Osteoblast (primary cell): ENCODE measurements around the gene LENG8. TPM values are rescaled to one million over a fixed set of nuclear protein-coding genes. Genes with fewer than 3 reads are reported as not detected.

Experiments
- DNase-seq: peaks from one replicate; pipeline ENCODE4 v3.0.0; 2011; ENCODE audit warnings: low spot score, mixed read lengths; ENCODE audit not compliant: insufficient read length; ENCODE audit errors: missing footprints
- H2AFZ ChIP-seq: 2 replicates; pipeline ENCODE4 v1.6.0; 2011; ENCODE audit warnings: mild to moderate bottlenecking, low read length
- H3K27ac ChIP-seq: 2 replicates; pipeline ENCODE4 v1.5.1; 2011; ENCODE audit warnings: mild to moderate bottlenecking, low read depth, low read length, moderate library complexity
- H3K27me3 ChIP-seq: 2 replicates; pipeline ENCODE4 v1.6.0; 2012; ENCODE audit warnings: mild to moderate bottlenecking, control low read depth, inconsistent platforms, low read length, moderate library complexity; ENCODE audit not compliant: insufficient read depth
- H3K36me3 ChIP-seq: 2 replicates; pipeline ENCODE4 v1.5.1; 2011; ENCODE audit warnings: mild to moderate bottlenecking, low read length, control low read depth, moderate library complexity; ENCODE audit not compliant: insufficient read depth
- H3K4me1 ChIP-seq: 2 replicates; pipeline ENCODE4 v1.5.1; 2011; ENCODE audit warnings: mild to moderate bottlenecking, low read length, control low read depth, moderate library complexity; ENCODE audit not compliant: insufficient read depth
- H3K4me2 ChIP-seq: 2 replicates; pipeline ENCODE4 v1.6.0; 2011; ENCODE audit warnings: mild to moderate bottlenecking, low read length; ENCODE audit not compliant: insufficient read depth
- H3K4me3 ChIP-seq: fragments of 200-600 bp; sonication (generic); 3 replicates; pipeline ENCODE4 v1.5.1; 2012; ENCODE audit warnings: mild to moderate bottlenecking, low read length, inconsistent platforms; ENCODE audit not compliant: insufficient read depth
- H3K79me2 ChIP-seq: 2 replicates; pipeline ENCODE4 v1.6.0; 2012; ENCODE audit warnings: mild to moderate bottlenecking, low read length, control low read depth, inconsistent platforms; ENCODE audit not compliant: insufficient read depth
- H3K9me3 ChIP-seq: 2 replicates; pipeline ENCODE4 v1.5.1; 2011; ENCODE audit warnings: low read depth, low read length, control low read depth
- H4K20me1 ChIP-seq: 2 replicates; pipeline ENCODE4 v1.6.0; 2012; ENCODE audit warnings: mild to moderate bottlenecking, low read length, control low read depth; ENCODE audit not compliant: insufficient read depth
- CTCF ChIP-seq: IDR thresholded peaks from 2 replicates; pipeline ENCODE4 v1.5.1; 2011; ENCODE audit warnings: mild to moderate bottlenecking, low read depth, low read length, moderate library complexity; ENCODE audit errors: extremely low read depth
- total RNA-seq: library from RNA; depleted of rRNA; stranded (reverse); fragments of >200 nt; gene quantifications from 2 replicates; pipeline ENCODE4 v1.2.3, GENCODE V29; 2012

The LENG8 gene
- total RNA-seq, 1 donor: 42.3 TPM

- no peak overlapping the region for H3K4me2 ChIP-seq
- peak; percentile 54 for DNase-seq
- H3K79me2 ChIP-seq: no peaks in the 10 kb centered on the region
- H3K27me3 ChIP-seq: peaks cover 55% of the 10 kb centered on the region
- no peak overlapping the region for H3K4me3 ChIP-seq
- no peaks in the 10 kb centered on the region for H4K20me1 ChIP-seq
- H3K9me3 ChIP-seq: no peaks in the 10 kb centered on the region
- H3K4me1 ChIP-seq: peaks cover 3% of the 10 kb centered on the region
- H3K27ac ChIP-seq: no peak overlapping the region
- TF ChIP-seq CTCF: no peak
- H3K36me3 ChIP-seq: no peaks in the 10 kb centered on the region
- no peak overlapping the region for H2AFZ ChIP-seq
Measured at GRCh38 chr19:54416695-54417491, 32.1 kb upstream of the LENG8 start.

DNA sequence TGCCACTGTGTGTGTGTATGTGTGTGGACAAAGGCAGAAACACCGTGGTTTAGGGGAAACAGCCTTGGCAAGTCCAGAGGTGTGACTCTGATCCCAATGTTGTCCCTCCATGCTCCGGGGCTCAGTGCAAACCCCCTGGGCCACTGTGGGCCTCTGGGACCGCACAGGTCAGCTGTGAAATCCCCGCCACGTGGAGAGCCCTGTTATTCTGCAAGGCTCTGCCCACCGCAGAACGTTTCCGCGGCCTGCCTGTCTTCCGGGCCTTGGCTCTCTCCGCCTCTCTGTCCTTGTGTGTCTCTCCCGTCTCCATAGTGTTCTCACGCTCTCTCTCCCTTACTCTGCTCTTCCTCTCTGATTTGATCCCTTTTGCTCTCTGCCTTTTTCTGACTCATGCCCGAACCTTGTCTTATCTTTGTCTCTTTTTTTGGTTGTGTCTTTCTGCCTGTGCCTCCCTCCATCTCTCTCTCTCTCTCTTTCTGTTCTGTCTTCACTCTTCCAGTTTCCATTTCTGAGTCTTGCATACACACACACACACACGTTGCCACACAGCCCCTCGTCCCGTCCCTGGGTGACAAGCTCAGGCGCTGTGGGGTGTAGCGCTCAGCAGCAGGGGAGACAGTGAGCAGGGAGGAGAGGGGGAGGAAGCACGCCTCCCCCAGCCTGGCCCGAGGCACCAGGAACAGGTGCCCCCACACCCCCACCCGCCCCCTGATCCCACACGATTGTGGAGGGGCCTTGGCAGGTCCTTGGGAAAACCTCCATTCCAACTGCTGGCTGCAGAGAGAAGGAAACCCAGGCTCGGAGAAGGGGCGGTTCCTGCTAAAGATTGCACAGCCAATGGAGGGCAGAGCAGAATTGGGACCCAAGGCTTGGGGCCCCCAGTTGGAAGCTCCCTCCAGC, 30.7 kb upstream of the LENG8 start:
- H4K20me1 ChIP-seq: no peaks in the 10 kb centered on the region
- DNase-seq: peak; percentile 95
- H3K27me3 ChIP-seq: peaks cover 55% of the 10 kb centered on the region
- no peak for TF ChIP-seq CTCF
- H3K4me1 ChIP-seq: peaks cover 3% of the 10 kb centered on the region
- peak overlapping the region; percentile 65 for H2AFZ ChIP-seq
- no peaks in the 10 kb centered on the region for H3K9me3 ChIP-seq
- H3K27ac ChIP-seq: no peak overlapping the region
- H3K79me2 ChIP-seq: no peaks in the 10 kb centered on the region
- H3K4me2 ChIP-seq: peak overlapping the region; percentile 55
- no peak overlapping the region for H3K4me3 ChIP-seq
- H3K36me3 ChIP-seq: no peaks in the 10 kb centered on the region

DNA sequence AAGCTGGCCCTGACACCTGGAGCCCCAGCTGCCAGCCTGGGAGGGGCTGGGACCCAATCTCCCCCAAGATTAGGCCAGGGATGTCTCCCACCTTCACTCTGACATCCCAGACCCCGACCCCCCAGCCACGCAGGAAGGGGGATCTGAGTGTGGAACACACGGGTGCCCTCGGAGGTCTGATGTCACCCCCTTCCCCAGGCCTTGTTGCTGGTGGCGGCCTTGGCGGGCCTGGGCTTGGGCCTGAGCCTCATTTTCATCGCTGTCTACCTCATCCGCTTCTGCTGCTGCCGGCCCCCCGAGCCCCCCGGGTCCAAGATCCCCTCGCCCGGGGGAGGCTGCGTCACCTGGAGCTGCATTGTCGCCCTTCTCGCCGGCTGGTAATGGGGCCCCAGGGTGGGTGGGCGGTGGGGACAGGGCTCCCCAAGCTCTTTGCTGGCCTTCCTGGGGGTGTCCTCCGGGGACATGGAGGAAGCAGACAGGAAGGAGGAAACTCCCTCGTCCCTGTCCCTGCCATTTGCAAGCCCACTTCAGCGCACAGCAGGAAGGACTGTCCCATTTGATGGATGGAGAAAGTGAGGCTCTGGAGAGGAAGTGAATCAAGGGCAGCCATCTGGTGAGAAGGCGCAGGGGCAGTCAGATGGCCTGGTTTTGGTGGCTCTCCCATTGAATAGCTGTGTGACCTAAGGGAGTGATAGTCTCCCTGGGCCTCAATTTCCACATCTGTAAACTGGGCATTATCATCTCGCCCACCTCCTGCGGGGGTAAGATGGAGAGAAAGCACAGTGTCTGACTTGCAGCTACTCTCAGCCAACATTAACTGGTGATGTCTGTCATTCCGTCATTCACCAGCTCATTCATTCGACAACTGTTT, 29.8 kb upstream of the LENG8 start:
- no peak overlapping the region for H3K4me2 ChIP-seq
- DNase-seq: peak; percentile 78
- no peak overlapping the region for H3K27ac ChIP-seq
- no peak for TF ChIP-seq CTCF
- H4K20me1 ChIP-seq: no peaks in the 10 kb centered on the region
- H3K36me3 ChIP-seq: no peaks in the 10 kb centered on the region
- H3K27me3 ChIP-seq: peaks cover 55% of the 10 kb centered on the region
- H3K9me3 ChIP-seq: no peaks in the 10 kb centered on the region
- peaks cover 3% of the 10 kb centered on the region for H3K4me1 ChIP-seq
- no peak overlapping the region for H2AFZ ChIP-seq
- no peak overlapping the region for H3K4me3 ChIP-seq
- no peaks in the 10 kb centered on the region for H3K79me2 ChIP-seq
